A673 (cell line): Measurements from ENCODE around the gene AK5. TPM values are rescaled to one million over a fixed set of nuclear protein-coding genes. Genes with fewer than 3 reads are reported as not detected.

Source experiments
- BruUV-seq: library from RNA; stranded (reverse); fragments of 400-500 nt; replicated peaks from 2 replicates; lab custom pipeline; 2021; lab: Mats Ljungman, UMichigan
- CTCF ChIA-PET: fragments of 300-600 bp; sonication (Branson Sonifier 250); formaldehyde crosslinking; loops from one replicate; lab custom pipeline; 2022; ENCODE audit warnings: antibody characterized with exemption; lab: Charles Lee
- POLR2A ChIA-PET: fragments of 300-600 bp; sonication (Branson Sonifier 250); formaldehyde crosslinking; loops from one replicate; lab custom pipeline; 2022; ENCODE audit warnings: antibody characterized with exemption; ENCODE audit not compliant: low non-redundant PET; lab: Charles Lee
- DNase-seq: peaks from one replicate; pipeline ENCODE4 v3.0.0-alpha.2; 2015; ENCODE audit warnings: low spot score
- H3K27ac ChIP-seq: fragments of 200-600 bp; sonication (generic); 2 replicates; pipeline ENCODE4 v1.5.1; 2016; ENCODE audit warnings: mixed run types, low read depth, mild to moderate bottlenecking, mixed read lengths, antibody characterized with exemption, low read length; ENCODE audit not compliant: poor library complexity, severe bottlenecking
- H3K27me3 ChIP-seq: fragments of 200-600 bp; sonication (generic); replicated peaks from 2 replicates; pipeline ENCODE4 v1.6.1; 2017; ENCODE audit warnings: mixed run types, low read depth, mild to moderate bottlenecking, mixed read lengths, antibody characterized with exemption, low read length; ENCODE audit not compliant: insufficient read depth, poor library complexity
- H3K36me3 ChIP-seq: fragments of 200-600 bp; sonication (generic); 2 replicates; pipeline ENCODE4 v1.6.1; 2016; ENCODE audit warnings: mixed run types, mild to moderate bottlenecking, mixed read lengths, antibody characterized with exemption, low read length; ENCODE audit not compliant: insufficient read depth, poor library complexity, severe bottlenecking
- H3K4me1 ChIP-seq: fragments of 200-600 bp; sonication (generic); 2 replicates; pipeline ENCODE4 v1.6.1; 2017; ENCODE audit warnings: mixed run types, mild to moderate bottlenecking, mixed read lengths, antibody characterized with exemption, low read length; ENCODE audit not compliant: insufficient read depth, poor library complexity, severe bottlenecking
- H3K4me3 ChIP-seq: fragments of 200-600 bp; sonication (generic); 2 replicates; pipeline ENCODE4 v1.5.1; 2016; ENCODE audit warnings: low read depth, mixed run types, mild to moderate bottlenecking, mixed read lengths, low read length; ENCODE audit not compliant: poor library complexity, severe bottlenecking
- H3K9me3 ChIP-seq: fragments of 200-600 bp; sonication (generic); 2 replicates; pipeline ENCODE4 v1.6.1; 2016; ENCODE audit warnings: mixed run types, low read depth, mild to moderate bottlenecking, mixed read lengths, antibody characterized with exemption, low read length; ENCODE audit not compliant: poor library complexity, severe bottlenecking
- CTCF ChIP-seq: fragments of 300-800, 200-600 bp; sonication (generic); conservative IDR thresholded peaks from 2 replicates; pipeline ENCODE4 v1.5.1; 2017; ENCODE audit warnings: low read depth, mild to moderate bottlenecking, antibody characterized with exemption, low read length, moderate library complexity, mixed read lengths
- EZH2 ChIP-seq: fragments of 200-600 bp; sonication (generic); IDR thresholded peaks from 2 replicates; pipeline ENCODE4 v1.6.1; 2017; ENCODE audit warnings: borderline replicate concordance, low read depth, mild to moderate bottlenecking, mixed read lengths, antibody characterized with exemption, low read length; ENCODE audit not compliant: poor library complexity, severe bottlenecking
- intact Hi-C: fragments of 100-400 bp; cut with micrococcal nuclease; formaldehyde crosslinking; loops from one replicate; pipeline ENCODE4 v1.10.0; 2022; ENCODE audit not compliant: unreplicated experiment
- total RNA-seq: library from RNA; stranded (reverse); gene quantifications from 2 replicates; pipeline ENCODE4 v1.2.3, GENCODE V29; 2021

Gene AK5
- total RNA-seq, 1 experiment from 2014 or later, result 0.47 TPM

- no peaks in the 10 kb centered on the region for H3K36me3 ChIP-seq
- no peaks in the 10 kb centered on the region for H3K4me1 ChIP-seq
- BruUV-seq, result no TSS peak
- no peaks in the 10 kb centered on the region for H3K9me3 ChIP-seq
- no peaks in the 10 kb centered on the region for H3K27me3 ChIP-seq
- no peak overlapping the region for H3K4me3 ChIP-seq
- H3K27ac ChIP-seq, result no peak overlapping the region
- TF ChIP-seq EZH2 (no peak), CTCF (no peak)
- intact Hi-C loops, result no loop called here
- CTCF ChIA-PET, result no interaction called here
- POLR2A ChIA-PET, result no interaction called here
- DNase-seq, result no peak
These were observed 189.9 kb downstream of the AK5 start for GRCh38 chr1:77471691-77472090.

- Histone ChIP-seq H3K27me3 (no peaks in the 10 kb centered on the region), H3K36me3 (no peaks in the 10 kb centered on the region), H3K4me1 (no peaks in the 10 kb centered on the region), H3K9me3 (no peaks in the 10 kb centered on the region), H3K4me3 (no peak overlapping the region), H3K27ac (no peak overlapping the region)
- CTCF ChIA-PET, result no interaction called here
- TF ChIP-seq EZH2, result no peak
- TF ChIP-seq CTCF, result no peak
- peak; percentile 25 for DNase-seq
- no TSS peak for BruUV-seq
- intact Hi-C loops, result no loop called here
- POLR2A ChIA-PET, result no interaction called here
These were observed 191.9 kb downstream of the AK5 start for GRCh38 chr1:77473690-77474089.

- Histone ChIP-seq H3K27me3 (no peaks in the 10 kb centered on the region), H3K4me3 (no peak overlapping the region), H3K36me3 (no peaks in the 10 kb centered on the region), H3K27ac (no peak overlapping the region), H3K9me3 (no peaks in the 10 kb centered on the region), H3K4me1 (no peaks in the 10 kb centered on the region)
- no peak for TF ChIP-seq EZH2
- TF ChIP-seq CTCF, result no peak
- ChIA-PET POLR2A (no interaction called here), CTCF (no interaction called here)
- intact Hi-C loops, result no loop called here
- DNase-seq, result no peak
- no TSS peak for BruUV-seq
These were observed 193.8 kb downstream of the AK5 start for GRCh38 chr1:77475641-77476040.
